CD14-positive monocyte (primary cell): Measurements from ENCODE around the gene PDGFA. TPM values are rescaled to one million over a fixed set of nuclear protein-coding genes. Genes with fewer than 3 reads are reported as not detected.
A peak's percentile ranks its signal among the peaks of the same experiment; 100 is the strongest.
"Not testable (repeated sequence)": the region's sequence is repeated elsewhere in the genome, so short reads cannot be mapped to it uniquely, and the experiment has no call there.

Experiments
- DNase-seq, 3 donors: peaks; one replicate each; pipeline ENCODE4 v3.0.0-alpha.2; 2011 to 2022
- H2AFZ ChIP-seq: 2 replicates; pipeline ENCODE4 v1.6.0; 2012; ENCODE audit warnings: mild to moderate bottlenecking, low read depth, low read length, inconsistent platforms; ENCODE audit not compliant: insufficient read depth, poor library complexity, severe bottlenecking
- H3K27ac ChIP-seq, 2 donors: 1 replicate in 1 of 2; 2 replicates in 1 of 2; pipeline ENCODE4 v1.5.1; 2012 to 2013; ENCODE audit warnings: low read length in 2 of 2, control low read depth in 1 of 2, inconsistent platforms in 1 of 2, low read depth in 1 of 2, mild to moderate bottlenecking in 1 of 2
- H3K27me3 ChIP-seq, 2 donors: one replicate each; pipeline versions ENCODE4 v1.6.0 to v1.6.1; 2011 to 2013; ENCODE audit warnings: low read length in 2 of 2; ENCODE audit not compliant: control insufficient read depth in 2 of 2, insufficient read depth in 2 of 2
- H3K36me3 ChIP-seq, 2 donors: replicated peaks in 1 of 2; 1 replicate in 1 of 2; 2 replicates in 1 of 2; pipeline versions ENCODE4 v1.5.1 to v1.6.1; 2012 to 2013; ENCODE audit warnings: low read length in 2 of 2, control low read depth in 1 of 2, inconsistent platforms in 1 of 2, mild to moderate bottlenecking in 1 of 2; ENCODE audit not compliant: insufficient read depth in 2 of 2, control insufficient read depth in 1 of 2
- H3K4me1 ChIP-seq, 2 donors: 1 replicate in 1 of 2; 2 replicates in 1 of 2; pipeline versions ENCODE4 v1.5.1 to v1.6.1; 2012 to 2013; ENCODE audit warnings: low read length in 2 of 2, control low read depth in 1 of 2, inconsistent platforms in 1 of 2, mild to moderate bottlenecking in 1 of 2, moderate library complexity in 1 of 2; ENCODE audit not compliant: insufficient read depth in 2 of 2, control insufficient read depth in 1 of 2
- H3K4me2 ChIP-seq: replicated peaks from 2 replicates; pipeline ENCODE3; 2012; ENCODE audit warnings: low read length, moderate library complexity, mild to moderate bottlenecking; ENCODE audit not compliant: poor library complexity, severe bottlenecking; ENCODE audit errors: extremely low read depth
- H3K4me3 ChIP-seq, 3 experiments: fragments of 200-600 bp in 1 of 3; sonication (generic) in 1 of 3; replicated peaks in 1 of 3; 1 replicate in 2 of 3; 2 replicates in 1 of 3; pipeline ENCODE4 v1.5.1; 2011 to 2013; ENCODE audit warnings: low read length in 3 of 3, mild to moderate bottlenecking in 3 of 3, control low read depth in 2 of 3, low read depth in 2 of 3, inconsistent platforms in 1 of 3, moderate library complexity in 1 of 3
- H3K79me2 ChIP-seq: 2 replicates; pipeline ENCODE4 v1.6.0; 2012; ENCODE audit warnings: mild to moderate bottlenecking, control low read depth, inconsistent platforms, low read length, moderate library complexity; ENCODE audit not compliant: insufficient read depth
- H3K9ac ChIP-seq: 2 replicates; pipeline ENCODE4 v1.6.0; 2017; ENCODE audit warnings: low read length, mild to moderate bottlenecking; ENCODE audit not compliant: insufficient read depth, poor library complexity, severe bottlenecking
- H3K9me3 ChIP-seq, 2 donors: replicated peaks in 1 of 2; 1 replicate in 1 of 2; 2 replicates in 1 of 2; pipeline versions ENCODE4 v1.5.1 to v1.6.1; 2012 to 2013; ENCODE audit warnings: low read length in 2 of 2, control low read depth in 1 of 2; ENCODE audit not compliant: control insufficient read depth in 1 of 2, insufficient read depth in 1 of 2
- H4K20me1 ChIP-seq: 2 replicates; pipeline ENCODE4 v1.6.0; 2012; ENCODE audit warnings: mild to moderate bottlenecking, low read length, control low read depth, moderate library complexity; ENCODE audit not compliant: insufficient read depth
- H3K27ac Mint-ChIP-seq, 7 donors: one replicate each; pipeline ENCODE4 v1.8.0; 2020; ENCODE audit warnings: mild to moderate bottlenecking in 7 of 7, mixed read lengths in 7 of 7, moderate library complexity in 6 of 7, inconsistent platforms in 2 of 7
- H3K27me3 Mint-ChIP-seq, 3 donors: one replicate each; pipeline ENCODE4 v1.8.0; 2021 to 2022; ENCODE audit warnings: low read depth in 3 of 3, mild to moderate bottlenecking in 3 of 3, mixed read lengths in 3 of 3, moderate library complexity in 3 of 3, inconsistent platforms in 1 of 3
- H3K36me3 Mint-ChIP-seq, 2 donors: one replicate each; pipeline ENCODE4 v1.8.0; 2020; ENCODE audit warnings: mixed read lengths in 2 of 2, inconsistent platforms in 1 of 2, mild to moderate bottlenecking in 1 of 2
- H3K4me1 Mint-ChIP-seq: one replicate; pipeline ENCODE4 v1.8.0; 2020; ENCODE audit warnings: mild to moderate bottlenecking, mixed read lengths
- H3K4me3 Mint-ChIP-seq, 2 donors: one replicate each; pipeline ENCODE4 v1.8.0; 2020; ENCODE audit warnings: mild to moderate bottlenecking in 2 of 2, mixed read lengths in 2 of 2, moderate library complexity in 1 of 2
- H3K9me3 Mint-ChIP-seq, 7 donors: one replicate each; pipeline ENCODE4 v1.8.0; 2020 to 2022; ENCODE audit warnings: mixed read lengths in 7 of 7, mild to moderate bottlenecking in 6 of 7, moderate library complexity in 6 of 7, inconsistent platforms in 2 of 7
- CTCF ChIP-seq: fragments of 200-600 bp; IDR thresholded peaks from one replicate; pipeline ENCODE4 v1.8.0; 2022; ENCODE audit warnings: antibody characterized with exemption, mild to moderate bottlenecking
- WGBS: methylation state at CpG from one replicate; pipeline ENCODE4 v1.1.5; 2013; ENCODE audit warnings: missing lambda C conversion rate; ENCODE audit not compliant: insufficient coverage; 5-methylcytosine and 5-hydroxymethylcytosine counted together
- intact Hi-C, 2 donors: fragments of 100-400 bp; cut with micrococcal nuclease; formaldehyde crosslinking; loops; one replicate each; pipeline versions ENCODE4 v1.15.0 to v1.15.1; 2023
- polyA plus RNA-seq, 3 donors: library from polyadenylated mRNA; depleted of rRNA in 1 of 3; unstranded in 2 of 3; stranded (reverse) in 1 of 3; fragments of 300-500 nt in 2 of 3; fragments of >200 nt in 1 of 3; fragmentation: Illumina TruSeq in 2 of 3; gene quantifications; 1 replicate in 2 of 3; 2 replicates in 1 of 3; pipeline ENCODE4 v1.2.3, GENCODE V29; 2012 to 2021

PDGFA gene
- polyA plus RNA-seq, 3 donors, result 0.29 TPM; not detected in 2

DNA sequence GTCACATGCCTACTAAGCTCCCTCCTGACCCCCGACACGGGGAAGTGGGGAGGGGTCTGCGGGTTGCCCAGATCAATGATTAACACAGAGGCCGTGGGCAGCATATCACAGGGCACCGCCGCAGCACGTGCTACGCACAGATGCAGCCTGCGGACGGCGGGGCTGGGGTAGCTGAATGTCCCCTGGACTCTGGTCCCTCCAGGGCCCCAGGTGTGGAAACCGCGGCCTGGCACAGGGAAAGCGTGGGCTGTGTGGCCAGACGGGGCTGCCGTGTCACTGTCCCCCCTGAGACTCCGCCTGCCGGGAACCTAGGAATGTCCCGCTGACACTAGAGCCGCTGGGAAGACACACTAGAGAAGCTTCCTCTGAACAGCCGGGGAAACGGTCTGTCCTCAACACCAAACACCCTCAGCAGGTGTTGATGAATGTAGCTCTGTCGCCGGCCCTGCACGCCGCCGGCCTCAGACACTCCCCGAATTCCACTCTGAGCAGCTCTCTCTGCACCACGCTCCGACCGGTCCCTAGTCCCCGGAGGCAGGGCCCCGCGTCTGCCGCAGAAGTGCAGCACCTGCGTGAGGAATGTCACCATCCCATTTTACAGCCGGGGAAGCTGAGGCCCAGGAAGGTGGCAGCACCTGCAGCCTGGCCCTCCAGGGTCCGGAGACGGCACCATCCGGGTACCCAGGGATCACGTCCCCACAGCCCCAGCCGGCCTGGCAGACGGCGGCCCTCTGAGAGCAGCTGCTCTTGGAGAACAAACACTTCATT, 33.4 kb upstream of the PDGFA start:
- DNase-seq, result no peak
- TF ChIP-seq CTCF, result no peak
- no peak overlapping the region for H3K4me3 ChIP-seq
- intact Hi-C loops, result no loop called here
- no peaks in the 10 kb centered on the region for H3K4me1 ChIP-seq
- Mint-ChIP-seq H3K27me3 (peaks cover 1 to 5% (median 1%) of the 10 kb centered on the region in 3 donors), H3K36me3 (no peaks in the 10 kb centered on the region), H3K27ac (no peak overlapping the region), H3K4me1 (no peaks in the 10 kb centered on the region), H3K9me3 (peaks cover 0 to 6% (median 2%) of the 10 kb centered on the region in 7 donors), H3K4me3 (no peak overlapping the region)
- 96% methylated on average over 42 of the region's 44 CpGs for WGBS
- no peaks in the 10 kb centered on the region for H3K9me3 ChIP-seq
- H3K27me3 ChIP-seq, result no peaks in the 10 kb centered on the region
- H3K9ac ChIP-seq, result no peak overlapping the region
- H3K79me2 ChIP-seq, result no peaks in the 10 kb centered on the region
- no peak overlapping the region for H2AFZ ChIP-seq
- no peak overlapping the region for H3K4me2 ChIP-seq
- H3K27ac ChIP-seq, result no peak overlapping the region
- no peaks in the 10 kb centered on the region for H4K20me1 ChIP-seq
- no peaks in the 10 kb centered on the region for H3K36me3 ChIP-seq

GRCh38 chr7:552151-552867, 32.7 kb upstream of the PDGFA start:
- H3K4me3 ChIP-seq, intact Hi-C loops, H3K79me2 ChIP-seq, H4K20me1 ChIP-seq, H3K27ac ChIP-seq, H3K36me3 Mint-ChIP-seq, H3K4me2 ChIP-seq, H3K4me1 Mint-ChIP-seq, H3K27me3 ChIP-seq, H2AFZ ChIP-seq, H3K9me3 ChIP-seq, H3K36me3 ChIP-seq, H3K4me1 ChIP-seq, H3K9me3 Mint-ChIP-seq, H3K4me3 Mint-ChIP-seq, H3K9ac ChIP-seq, DNase-seq, H3K27me3 Mint-ChIP-seq: not testable (repeated sequence)
- peak overlapping the region in 1 of 7 donors; percentile 32 for H3K27ac Mint-ChIP-seq
- 93% methylated on average over 25 of the region's 32 CpGs for WGBS

GRCh38 chr7:551615-551970, 31.9 kb upstream of the PDGFA start:
- H3K4me1 ChIP-seq, H3K4me3 ChIP-seq, intact Hi-C loops, DNase-seq, H3K9me3 Mint-ChIP-seq, H3K36me3 Mint-ChIP-seq, H4K20me1 ChIP-seq, H3K27me3 ChIP-seq, H3K27ac Mint-ChIP-seq, H2AFZ ChIP-seq, H3K9ac ChIP-seq, H3K9me3 ChIP-seq, H3K4me2 ChIP-seq, H3K79me2 ChIP-seq, H3K36me3 ChIP-seq, H3K4me1 Mint-ChIP-seq, H3K27ac ChIP-seq, H3K27me3 Mint-ChIP-seq, H3K4me3 Mint-ChIP-seq: not testable (repeated sequence)
- 91% methylated on average over 4 of the region's 9 CpGs for WGBS
